ENCODE results near the gene PRKAG2.

The PRKAG2 gene

GRCh38 chr7:151876899-151877777 is at the start of gene PRKAG2:
Gene PRKAG2 (minus strand): TSS chr7:151877115. CDS start chr7:151876620, 495 bp downstream.
- H3K27ac ChIP-seq = peak within 1 kb of the TSS; percentile 97

GRCh38 chr7:151926336-151926712 is 49.4 kb upstream of the PRKAG2 start:
- H3K27ac ChIP-seq = peak overlapping the region; percentile 97
- no peak for TF ChIP-seq CTCF (conservative IDR thresholded peaks at IDR 0.05)

More at GRCh38 chr7:151876899-151877777, at the start of gene PRKAG2:
- peak; percentile 47 for TF ChIP-seq CTCF (conservative IDR thresholded peaks at IDR 0.05)

GRCh38 chr7:151925446-151926335 is 48.8 kb upstream of the PRKAG2 start:
- TF ChIP-seq CTCF (conservative IDR thresholded peaks at IDR 0.05) = no peak
- H3K27ac ChIP-seq = peak overlapping the region; percentile 97

- peak overlapping the region; percentile 97 for H3K27ac ChIP-seq
- TF ChIP-seq CTCF (conservative IDR thresholded peaks at IDR 0.05) = no peak
Measured at GRCh38 chr7:151924508-151924907, 47.6 kb upstream of the PRKAG2 start.

- no peak for TF ChIP-seq CTCF (conservative IDR thresholded peaks at IDR 0.05)
- peak overlapping the region; percentile 97 for H3K27ac ChIP-seq
Measured at GRCh38 chr7:151924001-151924400, 47.1 kb upstream of the PRKAG2 start.

- TF ChIP-seq CTCF (conservative IDR thresholded peaks at IDR 0.05) = no peak
- H3K27ac ChIP-seq = peak overlapping the region; percentile 97
Measured at GRCh38 chr7:151923097-151923876, 46.4 kb upstream of the PRKAG2 start.

Data from VCaP (cell line).